SIG-M5 treated with dmso at 0.1 percent for 504 hours (cell line): ENCODE measurements around the gene ALDOA.
"Not testable (repeated sequence)": the region's sequence is repeated elsewhere in the genome, so short reads cannot be mapped to it uniquely, and the experiment has no call there.

Experiments
- DNase-seq: peaks from one replicate; lab custom pipeline; 2025; ENCODE audit not compliant: unreplicated experiment; lab: John Stamatoyannopoulos, UW

ALDOA gene

GRCh38 chr16:30040690-30041089 is 24.9 kb upstream of the ALDOA start:
- DNase-seq: not testable (repeated sequence)

- no peak for DNase-seq
These were observed 23.7 kb upstream of the ALDOA start for GRCh38 chr16:30041841-30042240.

GRCh38 chr16:30046178-30046577 is 19.4 kb upstream of the ALDOA start:
- no peak for DNase-seq

- no peak for DNase-seq
These were observed 19.0 kb upstream of the ALDOA start for GRCh38 chr16:30046588-30046987.

- no peak for DNase-seq
These were observed 15.7 kb upstream of the ALDOA start for GRCh38 chr16:30049871-30050270.

- DNase-seq: no peak
These were observed 14.0 kb upstream of the ALDOA start for GRCh38 chr16:30051518-30051917.

- DNase-seq: peak; percentile 91
These were observed 12.7 kb upstream of the ALDOA start for GRCh38 chr16:30052671-30053372.

GRCh38 chr16:30053376-30054015 is 12.1 kb upstream of the ALDOA start:
- no peak for DNase-seq

- DNase-seq: no peak
These were observed 11.1 kb upstream of the ALDOA start for GRCh38 chr16:30054451-30054850.

- peak; percentile 31 for DNase-seq
These were observed 10.5 kb upstream of the ALDOA start for GRCh38 chr16:30054959-30055553.

- DNase-seq: no peak
These were observed 5.2 kb upstream of the ALDOA start for GRCh38 chr16:30060346-30060745.

GRCh38 chr16:30060836-30061554 is 4.6 kb upstream of the ALDOA start:
- no peak for DNase-seq

- DNase-seq: no peak
These were observed 2.2 kb upstream of the ALDOA start for GRCh38 chr16:30063278-30063892.

GRCh38 chr16:30063893-30064728 is 1.4 kb upstream of the ALDOA start:
- DNase-seq: peak; percentile 79

- DNase-seq: no peak
These were observed 845 bp upstream of the ALDOA start for GRCh38 chr16:30064729-30065101.

- DNase-seq: peak; percentile 53
These were observed 592 bp downstream of the ALDOA start for GRCh38 chr16:30065943-30066760.

GRCh38 chr16:30066761-30067583 is 1.4 kb downstream of the ALDOA start:
- no peak for DNase-seq

- DNase-seq: no peak
These were observed 2.0 kb downstream of the ALDOA start for GRCh38 chr16:30067584-30067916.

- DNase-seq: no peak
These were observed 2.8 kb downstream of the ALDOA start for GRCh38 chr16:30068333-30068732.
